ENCODE data around the gene BMPER.

BMPER gene

GRCh38 chr7:33917661-33918060, 12.3 kb downstream of the BMPER start:
- TF ChIP-seq, protein P1, sequence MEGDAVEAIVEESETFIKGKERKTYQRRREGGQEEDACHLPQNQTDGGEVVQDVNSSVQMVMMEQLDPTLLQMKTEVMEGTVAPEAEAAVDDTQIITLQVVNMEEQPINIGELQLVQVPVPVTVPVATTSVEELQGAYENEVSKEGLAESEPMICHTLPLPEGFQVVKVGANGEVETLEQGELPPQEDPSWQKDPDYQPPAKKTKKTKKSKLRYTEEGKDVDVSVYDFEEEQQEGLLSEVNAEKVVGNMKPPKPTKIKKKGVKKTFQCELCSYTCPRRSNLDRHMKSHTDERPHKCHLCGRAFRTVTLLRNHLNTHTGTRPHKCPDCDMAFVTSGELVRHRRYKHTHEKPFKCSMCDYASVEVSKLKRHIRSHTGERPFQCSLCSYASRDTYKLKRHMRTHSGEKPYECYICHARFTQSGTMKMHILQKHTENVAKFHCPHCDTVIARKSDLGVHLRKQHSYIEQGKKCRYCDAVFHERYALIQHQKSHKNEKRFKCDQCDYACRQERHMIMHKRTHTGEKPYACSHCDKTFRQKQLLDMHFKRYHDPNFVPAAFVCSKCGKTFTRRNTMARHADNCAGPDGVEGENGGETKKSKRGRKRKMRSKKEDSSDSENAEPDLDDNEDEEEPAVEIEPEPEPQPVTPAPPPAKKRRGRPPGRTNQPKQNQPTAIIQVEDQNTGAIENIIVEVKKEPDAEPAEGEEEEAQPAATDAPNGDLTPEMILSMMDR (IDR thresholded peaks at IDR 0.05), result no peak

GRCh38 chr7:33918438-33919143, 13.3 kb downstream of the BMPER start:
- TF ChIP-seq, protein P1 (IDR thresholded peaks at IDR 0.05), result no peak

DNA sequence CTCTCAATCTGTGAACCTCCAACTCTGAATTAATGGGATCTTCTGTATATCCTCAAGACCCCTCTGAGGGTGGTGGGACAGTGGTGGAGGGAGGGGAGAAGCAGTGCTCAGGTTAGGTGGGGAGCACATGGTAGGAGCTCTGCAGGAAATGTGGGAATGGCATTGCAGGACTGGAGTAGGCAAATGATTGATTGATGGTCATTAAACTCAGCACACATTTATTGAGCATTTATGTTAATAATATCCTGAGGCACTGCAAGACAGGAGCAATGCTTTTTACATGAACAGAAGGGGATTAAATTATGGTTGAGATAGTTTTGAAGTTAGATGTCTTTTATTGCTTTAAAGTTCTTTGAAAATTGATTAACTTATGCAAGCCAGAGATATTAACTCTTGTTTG, 14.1 kb downstream of the BMPER start:
- TF ChIP-seq, protein P1 (IDR thresholded peaks at IDR 0.05), result no peak

GRCh38 chr7:33921216-33921938, 16.0 kb downstream of the BMPER start:
- TF ChIP-seq, protein P1 (IDR thresholded peaks at IDR 0.05), result no peak

DNA sequence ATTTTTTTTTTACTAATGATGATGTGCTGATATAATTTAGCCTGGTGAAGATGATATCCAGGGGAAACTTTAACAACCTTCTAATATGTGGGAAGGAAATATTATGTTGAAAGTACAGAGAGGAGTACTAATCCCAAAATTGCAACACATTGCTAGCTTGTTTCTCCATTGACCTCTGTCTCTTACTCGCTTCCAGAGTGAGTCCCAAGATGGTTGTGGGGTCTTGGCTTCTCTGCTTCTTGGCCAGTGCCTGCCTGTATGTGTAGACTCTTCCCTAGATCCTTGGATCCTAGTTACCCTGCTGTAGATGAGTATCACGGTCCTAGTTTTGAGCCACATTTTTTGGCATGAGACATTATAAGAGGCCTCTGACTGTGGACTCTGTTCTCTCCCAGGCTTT, 17.5 kb downstream of the BMPER start:
- TF ChIP-seq, protein P1 (IDR thresholded peaks at IDR 0.05), result no peak

GRCh38 chr7:33923440-33924229, 18.3 kb downstream of the BMPER start:
- TF ChIP-seq, protein P1 (IDR thresholded peaks at IDR 0.05), result no peak

DNA sequence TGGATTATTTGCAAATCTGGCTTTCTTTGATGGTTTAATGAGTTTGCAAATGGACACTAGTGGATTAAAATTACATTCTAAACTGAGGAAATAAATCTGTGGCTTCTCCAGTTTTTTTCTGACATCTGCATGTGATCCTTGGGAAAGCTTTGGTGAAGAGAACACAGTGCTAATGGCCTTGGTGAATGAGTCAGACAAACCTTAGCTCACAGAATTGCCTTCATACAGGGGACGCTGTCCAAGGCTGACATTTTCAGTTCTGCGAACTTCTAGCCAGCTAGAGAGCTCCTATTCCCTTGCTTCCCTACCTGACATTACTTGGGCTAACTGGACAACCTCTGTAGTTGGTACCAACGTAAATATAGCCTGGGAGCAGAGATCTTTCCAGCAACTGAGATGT, 21.2 kb downstream of the BMPER start:
- TF ChIP-seq, protein P1 (IDR thresholded peaks at IDR 0.05), result no peak

All from LNCAP (cell line).